GM18507 (cell line): ENCODE measurements around the gene HMGN3.

Source experiments
- DNase-seq: peaks from one replicate; pipeline ENCODE4 v3.0.0; 2011; ENCODE audit warnings: low read depth; ENCODE audit not compliant: insufficient read length; ENCODE audit errors: extremely low spot score
- FAIRE-seq: peaks from 2 replicates; lab custom pipeline; 2011; peaks lifted over from hg19 to GRCh38; lab: Jason Lieb, UNC

Gene HMGN3

DNA sequence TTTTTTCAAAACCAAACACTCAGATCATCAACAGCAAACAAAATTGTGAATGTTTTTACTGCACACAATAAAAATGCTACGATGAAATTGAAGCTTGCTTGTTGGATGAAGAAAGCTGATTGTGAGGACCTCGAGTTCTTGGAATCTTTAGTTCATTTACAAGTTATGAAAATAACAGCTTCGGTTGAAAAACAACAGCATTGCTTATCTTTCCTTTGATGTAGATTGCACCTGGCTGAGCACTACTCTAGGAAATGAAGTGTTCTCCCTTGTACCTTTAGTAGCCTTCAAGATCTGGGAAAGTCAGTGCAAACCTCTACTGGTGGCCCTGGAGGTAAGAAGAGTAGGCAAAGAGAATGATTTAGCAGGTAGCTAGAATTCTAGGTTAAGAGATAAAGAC is 2.2 kb upstream of the HMGN3 start:
- no peak for FAIRE-seq

DNA sequence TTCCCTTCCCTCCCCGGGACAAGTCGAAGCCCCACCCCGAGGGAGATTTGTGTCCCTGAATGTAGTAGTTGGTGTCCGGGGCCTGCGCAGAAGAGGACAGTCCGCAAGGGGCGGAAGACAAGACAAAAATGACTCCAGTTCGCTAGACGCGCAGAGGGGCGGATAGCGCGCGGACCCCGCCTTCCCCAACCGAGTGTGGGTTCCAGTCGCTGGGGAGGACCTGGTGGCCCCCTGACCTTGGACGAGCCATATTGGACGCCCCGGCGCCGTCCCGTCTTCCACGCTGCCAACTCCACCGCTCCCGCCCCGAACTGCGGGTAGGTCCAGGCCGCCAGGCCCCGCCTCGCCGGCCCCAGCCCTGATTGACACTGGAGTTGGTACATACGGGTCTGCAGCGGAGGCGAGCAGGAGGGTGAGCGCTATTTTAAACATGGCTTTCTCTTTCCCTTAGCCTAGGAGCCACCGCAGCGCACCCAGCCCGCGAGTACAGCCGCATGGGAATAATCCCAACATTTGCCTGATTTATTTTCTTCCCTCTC is 802 bp downstream of the HMGN3 start:
- FAIRE-seq = peak; percentile 86
- peak; percentile 57 for DNase-seq

More for the DNA sequence above, 2.2 kb upstream of the HMGN3 start:
- DNase-seq = no peak

DNA sequence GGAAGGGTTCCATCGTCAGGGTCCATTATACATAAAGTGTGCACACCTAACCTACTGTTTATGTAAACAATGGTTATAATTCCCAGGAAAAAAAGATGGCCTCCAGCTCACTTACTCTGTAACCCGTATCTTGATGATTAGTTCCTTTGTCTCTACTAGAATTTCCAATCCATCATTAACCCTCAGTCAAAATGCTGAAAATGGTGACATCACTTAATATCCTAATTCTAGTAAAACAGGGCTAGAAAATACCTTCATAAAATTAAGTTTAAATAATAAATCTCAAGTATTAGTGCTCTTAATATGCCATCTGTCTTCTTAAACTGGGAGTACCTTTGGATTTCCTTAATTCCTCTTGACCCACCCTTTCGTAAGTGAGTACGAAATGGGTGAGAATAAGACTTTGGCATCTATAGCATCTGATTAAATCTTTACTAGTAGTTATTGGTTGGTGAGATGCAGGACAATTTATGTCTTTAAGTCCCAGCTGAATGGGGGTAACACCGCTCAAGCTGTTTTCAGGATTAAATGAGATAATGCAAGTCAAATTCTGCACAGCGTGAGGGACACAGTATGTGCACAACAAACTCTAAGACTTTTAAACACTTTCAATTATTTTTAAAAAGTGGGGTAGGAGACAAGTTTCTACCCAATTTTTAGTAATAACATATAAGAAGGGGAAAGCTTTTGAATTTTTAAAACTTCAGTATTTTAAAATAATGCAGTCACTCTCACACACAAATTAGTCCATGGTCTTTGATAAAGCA is 1.6 kb downstream of the HMGN3 start:
- no peak for FAIRE-seq
- DNase-seq = no peak

- DNase-seq (no peak), FAIRE-seq (peak; percentile 67)
These were observed 2.8 kb downstream of the HMGN3 start for GRCh38 chr6:79231666-79232065.

GRCh38 chr6:79231101-79231500 is 3.4 kb downstream of the HMGN3 start:
- no peak for FAIRE-seq
- DNase-seq = no peak

DNA sequence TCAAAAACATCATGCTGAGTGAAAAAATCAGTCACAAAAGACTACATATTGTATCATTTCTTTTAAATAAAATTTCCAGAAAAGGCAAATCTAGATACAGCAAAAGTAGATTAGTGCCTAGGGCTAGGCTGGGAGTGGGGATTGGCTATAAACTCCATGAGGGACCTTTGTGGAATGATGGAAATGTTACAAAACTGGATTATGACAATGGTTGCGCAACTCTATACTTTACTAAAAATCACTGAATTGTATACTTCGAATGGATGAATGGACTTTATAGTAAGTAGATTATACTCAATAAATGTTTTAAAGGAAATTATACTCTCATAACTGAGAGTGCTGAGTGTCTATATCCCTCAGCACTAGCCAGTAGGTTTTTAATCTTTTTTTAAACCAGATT is 4.3 kb downstream of the HMGN3 start:
- DNase-seq (no peak), FAIRE-seq (no peak)

GRCh38 chr6:79227445-79227844 is 7.0 kb downstream of the HMGN3 start:
- DNase-seq = no peak
- no peak for FAIRE-seq

DNA sequence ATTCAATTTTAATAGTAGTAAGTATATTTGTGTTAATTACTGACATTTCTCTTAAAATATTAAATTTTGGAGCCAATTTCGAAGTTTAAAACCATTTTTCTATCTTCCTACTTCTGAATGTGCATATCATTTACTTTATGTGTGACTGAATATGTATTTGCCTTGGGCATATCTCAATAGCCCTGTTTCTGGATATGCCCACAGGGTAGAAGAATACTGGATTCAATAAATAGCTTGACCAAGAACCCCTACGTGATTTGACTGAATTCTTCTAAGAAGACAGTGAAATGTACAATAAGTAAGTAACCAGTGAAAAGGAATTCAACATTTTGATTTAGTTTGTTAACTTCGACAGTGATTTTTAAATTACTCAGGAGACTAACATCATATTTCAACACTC is 7.8 kb downstream of the HMGN3 start:
- DNase-seq = no peak
- no peak for FAIRE-seq

DNA sequence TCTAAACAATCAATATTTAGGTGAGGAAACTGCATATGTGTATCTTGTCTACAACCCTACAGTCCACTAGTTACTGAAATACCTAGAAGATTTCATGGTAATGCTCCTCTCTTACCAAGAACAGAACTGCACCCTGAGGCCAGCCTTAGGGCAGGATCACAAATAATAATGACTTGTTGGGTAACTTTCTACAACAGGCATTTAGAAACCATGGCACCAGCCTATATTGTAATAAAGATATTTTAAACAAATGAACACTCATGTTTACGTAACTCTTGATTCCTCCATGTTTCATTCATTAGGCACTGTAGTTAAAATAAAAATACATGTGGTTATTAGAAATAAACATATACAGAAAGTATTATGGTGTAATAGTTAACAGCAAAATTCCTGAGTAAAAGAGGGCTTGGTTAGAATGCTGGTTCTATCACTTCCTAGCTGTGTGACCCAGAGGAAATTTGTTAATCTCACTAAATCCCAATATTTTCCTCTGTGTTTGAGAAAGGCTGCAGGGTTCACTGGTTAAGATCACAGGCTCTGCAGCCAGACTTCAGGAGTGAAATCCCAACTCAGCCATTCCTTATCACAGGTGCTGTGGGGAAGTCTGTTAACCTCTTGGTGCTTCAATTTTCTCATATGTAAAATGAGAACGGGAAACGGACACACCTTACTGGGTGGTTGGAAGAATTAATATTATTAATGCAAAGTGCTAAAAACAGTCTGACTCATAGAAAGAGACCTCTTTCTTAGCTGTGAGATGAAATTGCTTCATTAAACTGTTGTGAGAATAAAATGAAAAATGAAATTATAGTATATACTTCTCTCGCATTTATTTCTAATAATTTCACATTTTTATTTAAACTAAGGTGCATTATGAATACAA is 8.5 kb downstream of the HMGN3 start:
- FAIRE-seq = no peak
- no peak for DNase-seq

DNA sequence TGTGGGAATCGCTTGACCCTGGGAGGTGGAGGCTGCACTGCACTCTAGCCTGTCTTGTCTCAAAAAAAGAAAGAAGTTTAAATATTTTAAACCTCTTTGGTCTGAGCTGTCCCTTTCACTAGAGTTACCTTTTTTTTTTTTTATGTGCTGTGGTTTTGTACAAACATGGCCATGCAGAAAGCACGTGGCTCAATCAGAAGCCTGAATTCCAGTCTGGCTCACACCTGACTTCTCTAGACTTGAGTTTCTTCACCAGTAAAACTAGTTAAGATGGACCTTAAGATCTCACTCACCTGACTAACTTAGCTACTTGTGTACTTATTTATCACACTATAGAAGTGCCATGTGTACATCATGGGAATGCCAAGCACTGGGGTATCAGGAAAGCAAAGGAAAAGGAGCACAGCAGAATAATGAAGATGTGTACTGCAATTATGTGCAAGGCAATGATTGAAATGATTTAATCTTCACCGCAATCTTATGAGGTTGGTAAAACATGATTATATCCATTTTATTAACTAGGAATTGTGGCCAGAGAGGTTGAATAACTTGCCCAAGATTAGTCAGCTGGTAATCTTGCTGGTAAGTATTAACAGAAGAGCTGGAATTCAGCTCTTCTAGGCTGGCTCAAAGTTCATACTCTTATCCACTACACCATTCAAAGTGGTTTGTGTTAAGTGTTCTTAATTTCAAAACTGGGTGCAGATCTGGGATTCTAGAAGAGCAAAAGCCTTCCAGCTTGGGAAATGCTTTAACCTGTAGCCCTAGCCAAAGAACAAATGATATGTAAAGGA is 10.7 kb downstream of the HMGN3 start:
- DNase-seq (no peak), FAIRE-seq (no peak)

DNA sequence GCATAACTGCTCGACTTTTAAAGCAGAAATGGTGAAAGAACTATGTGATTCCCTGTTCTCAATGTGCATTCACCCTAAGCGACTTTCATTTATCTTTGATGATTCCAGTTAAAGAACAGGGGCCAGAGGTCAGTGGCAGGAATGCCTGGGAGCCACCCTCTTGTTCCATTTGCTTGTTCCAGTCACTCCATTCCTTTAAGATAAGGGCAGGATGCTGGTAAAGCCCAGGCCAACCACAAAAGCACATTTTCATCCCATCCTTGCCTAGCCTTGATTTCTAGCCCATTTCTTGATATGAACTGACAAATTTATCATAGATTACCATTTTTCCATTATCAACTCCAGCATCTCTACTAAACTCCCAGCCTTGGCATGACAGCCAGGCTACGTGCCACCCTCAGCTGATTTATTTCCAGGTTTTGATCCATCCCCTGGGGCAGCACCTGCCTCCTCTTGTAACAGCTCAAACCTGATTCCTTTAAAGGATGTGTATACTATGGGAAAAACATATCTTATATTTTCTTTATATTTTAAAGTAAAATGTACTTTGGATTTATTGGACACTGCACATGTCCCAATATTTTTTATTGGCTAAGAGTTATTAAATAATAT is 19.2 kb downstream of the HMGN3 start:
- DNase-seq (no peak), FAIRE-seq (no peak)

DNA sequence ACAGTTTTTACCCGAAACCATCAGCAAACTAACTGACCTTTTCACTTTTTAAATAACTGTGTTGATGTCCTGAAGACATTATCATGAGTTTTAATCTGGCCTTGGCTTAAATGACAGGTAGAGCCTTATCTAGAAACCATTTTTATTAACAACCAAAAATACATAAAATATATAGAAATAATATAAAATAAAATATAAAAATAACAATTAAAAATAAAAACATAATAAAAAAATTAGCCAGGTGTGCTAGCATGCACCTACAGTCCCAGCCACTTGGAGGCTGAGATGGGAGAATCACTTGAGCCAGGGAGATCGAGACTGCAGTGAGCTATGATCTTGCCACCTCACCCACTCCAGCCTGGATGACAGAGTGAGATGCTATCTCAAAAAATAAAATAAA is 21.6 kb downstream of the HMGN3 start:
- no peak for FAIRE-seq
- DNase-seq = no peak

DNA sequence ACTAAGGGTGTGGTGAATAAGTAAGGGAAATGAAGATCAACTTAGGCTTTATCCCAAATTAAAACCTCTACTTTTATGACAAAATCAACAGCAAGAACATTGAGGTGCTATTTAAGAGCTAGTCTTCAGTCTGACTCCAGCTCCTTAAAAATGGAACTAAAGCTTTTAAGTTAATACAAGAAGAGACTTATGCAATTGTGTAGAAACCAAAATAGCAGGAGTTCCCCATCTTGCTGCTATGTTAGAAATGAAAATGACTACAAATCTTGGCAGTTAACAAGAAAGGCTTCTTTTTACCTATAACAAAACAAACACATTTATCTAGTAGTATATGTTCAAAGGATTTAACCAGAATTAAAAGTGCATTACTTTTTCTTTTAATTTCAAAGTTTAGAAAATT is 25.7 kb downstream of the HMGN3 start:
- DNase-seq = no peak
- FAIRE-seq = no peak

- no peak for DNase-seq
- no peak for FAIRE-seq
These were observed 30.7 kb downstream of the HMGN3 start for GRCh38 chr6:79203753-79204253.

DNA sequence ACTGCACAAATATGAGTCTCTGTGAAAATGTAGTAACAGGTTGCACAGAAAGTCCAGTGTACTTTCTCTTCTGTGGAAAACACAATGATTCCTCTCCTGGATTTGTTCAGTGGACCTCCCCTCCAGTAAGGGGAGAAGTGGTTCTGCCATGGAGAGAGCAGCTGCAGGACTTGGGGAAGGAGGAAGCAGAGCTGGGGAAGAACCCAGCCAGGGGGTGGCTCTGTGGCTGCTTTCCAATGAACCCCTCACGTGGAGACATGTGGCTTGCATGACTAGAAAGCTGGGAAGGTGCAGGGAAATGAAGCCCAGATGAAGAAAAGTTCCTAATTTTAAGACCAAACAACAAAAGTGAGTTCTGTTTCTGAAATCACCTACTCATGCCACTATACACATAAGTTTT is 31.9 kb downstream of the HMGN3 start:
- no peak for DNase-seq

DNA sequence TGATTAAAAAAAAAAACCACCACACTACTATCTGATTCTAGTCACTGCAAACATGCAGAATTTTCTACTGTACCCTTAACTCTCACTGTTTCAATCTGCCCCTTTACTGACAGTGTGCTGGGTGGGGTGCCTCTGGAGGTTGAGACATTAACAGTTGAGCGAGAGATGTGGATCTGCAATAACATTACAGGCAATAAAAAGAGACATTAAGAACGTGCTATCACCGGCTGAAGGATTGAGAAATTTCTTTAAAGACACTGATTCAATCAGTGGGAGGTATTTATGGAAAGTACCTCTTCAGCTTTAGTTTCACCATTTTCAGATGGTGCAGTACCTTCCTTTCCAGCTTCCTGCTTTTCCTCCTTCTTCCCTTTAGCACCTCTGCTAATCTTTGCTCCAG is 32.5 kb downstream of the HMGN3 start:
- FAIRE-seq = no peak
- no peak for DNase-seq

More for the DNA sequence above, 31.9 kb downstream of the HMGN3 start:
- FAIRE-seq = no peak

DNA sequence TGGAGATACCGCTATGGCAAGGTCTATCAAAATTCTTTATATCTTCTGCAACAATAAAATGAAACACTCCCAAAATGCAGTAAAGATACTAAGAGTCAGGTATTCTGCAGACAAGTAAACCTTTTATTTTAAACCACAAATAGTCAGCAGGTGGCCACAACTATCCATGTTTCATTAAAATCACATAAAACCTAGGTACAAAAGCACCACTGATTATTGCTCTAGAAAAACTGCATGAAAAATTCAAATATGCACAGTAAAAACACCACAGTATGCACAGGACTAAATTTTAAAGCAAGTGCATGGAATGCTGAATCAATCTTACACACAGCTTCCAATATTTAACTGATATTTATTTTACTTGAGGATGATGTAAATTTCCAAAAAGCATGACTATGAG is 33.3 kb downstream of the HMGN3 start:
- FAIRE-seq = no peak
- no peak for DNase-seq

GRCh38 chr6:79196912-79197311 is 37.6 kb downstream of the HMGN3 start:
- FAIRE-seq (no peak), DNase-seq (no peak)

- no peak for FAIRE-seq
- DNase-seq = no peak
These were observed 40.5 kb downstream of the HMGN3 start for GRCh38 chr6:79193971-79194370.
